Stimulated activated CD4-positive, alpha-beta T cell treated with anti-CD3 and anti-CD28 coated beads, Interleukin-4, amount 100 ng/mL, for 4 hours (primary cell): ENCODE results near the gene CD53.

Source experiments
- DNase-seq, 2 experiments: peaks; one replicate each; pipeline ENCODE4 v3.0.0-alpha.2; 2020

CD53 gene

DNA sequence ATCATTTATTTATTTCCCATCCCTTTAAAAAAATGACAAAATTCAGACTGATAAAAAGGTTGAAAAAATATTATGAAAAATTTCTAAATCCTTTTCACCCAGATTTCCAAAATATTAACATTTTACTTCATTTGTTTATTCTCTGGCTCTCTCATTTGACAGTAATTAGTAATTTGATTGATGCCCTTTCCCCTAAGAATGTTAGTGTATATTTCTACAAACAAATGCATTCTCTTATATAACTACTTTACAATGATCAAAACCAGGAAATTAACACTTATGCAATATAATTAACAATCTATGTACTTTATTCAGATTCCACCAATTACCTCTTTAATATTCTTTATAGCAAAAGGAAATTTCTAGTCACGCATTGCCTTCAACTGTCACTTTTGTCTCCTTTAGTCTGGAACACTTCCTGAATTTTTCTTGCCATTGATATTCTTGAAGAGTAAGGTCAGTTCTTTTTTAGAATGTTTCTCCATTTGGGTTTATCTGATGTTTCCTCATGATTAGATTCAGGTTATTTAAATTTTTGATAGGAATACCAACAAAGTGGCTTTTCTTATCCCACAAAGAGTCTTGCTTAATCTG is 3.9 kb downstream of the CD53 start:
- DNase-seq: no peak

DNA sequence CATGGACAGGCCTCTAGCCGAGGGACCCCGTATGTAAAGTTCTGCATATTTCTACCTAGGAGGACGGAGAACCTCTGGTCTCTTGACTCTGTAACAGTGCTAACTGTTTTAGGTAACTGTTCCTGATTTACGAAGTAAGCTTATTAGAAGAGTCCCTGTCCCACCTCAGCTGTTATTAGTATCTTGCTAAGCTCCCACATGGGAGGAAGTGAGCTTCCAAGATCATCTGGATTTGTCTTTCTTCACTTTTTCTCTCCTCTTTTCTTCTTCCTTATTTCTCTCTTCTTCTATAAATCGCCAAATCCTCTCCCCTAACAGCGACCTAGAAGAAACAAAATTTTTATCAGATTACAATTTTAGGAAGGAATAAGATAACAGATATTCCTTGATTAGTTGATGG is 4.4 kb downstream of the CD53 start:
- DNase-seq: no peak

DNA sequence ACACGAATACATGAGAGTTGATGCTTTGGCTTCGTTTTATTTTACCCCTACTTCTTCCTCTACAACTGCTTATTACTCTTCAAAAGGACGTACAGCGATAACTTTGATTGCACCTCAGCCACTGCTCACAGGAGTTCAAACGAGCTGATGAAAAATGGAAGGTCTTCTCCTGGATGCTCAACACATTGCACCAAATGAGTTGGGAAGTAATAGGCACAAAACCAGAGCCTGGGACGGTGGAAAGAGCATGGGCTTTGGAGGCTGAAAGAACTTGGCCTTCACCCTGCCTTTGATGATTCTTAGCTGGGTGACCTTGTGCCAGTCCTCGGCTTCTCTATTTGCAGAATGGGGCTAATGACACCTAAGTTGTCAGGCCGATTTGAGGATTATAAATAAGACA is 4.8 kb downstream of the CD53 start:
- no peak for DNase-seq

DNA sequence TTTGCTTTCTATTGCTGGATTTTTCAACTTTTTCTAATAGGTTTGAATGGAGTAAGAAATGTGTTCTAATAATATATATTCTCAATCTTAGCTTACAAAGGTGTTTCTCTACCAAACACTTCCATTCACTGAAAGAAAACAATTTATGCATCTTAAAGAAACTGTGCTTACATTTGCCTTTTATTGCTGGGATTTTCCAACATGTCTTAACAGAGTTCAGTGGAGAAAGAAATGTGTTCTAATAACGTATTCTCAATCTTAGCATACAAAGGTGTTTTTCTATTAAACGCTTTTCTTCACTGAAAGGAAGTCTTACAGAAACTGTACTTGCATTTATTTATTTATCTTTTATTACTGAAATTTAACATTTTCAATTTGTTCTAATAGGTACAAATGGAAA is 5.6 kb downstream of the CD53 start:
- no peak for DNase-seq

DNA sequence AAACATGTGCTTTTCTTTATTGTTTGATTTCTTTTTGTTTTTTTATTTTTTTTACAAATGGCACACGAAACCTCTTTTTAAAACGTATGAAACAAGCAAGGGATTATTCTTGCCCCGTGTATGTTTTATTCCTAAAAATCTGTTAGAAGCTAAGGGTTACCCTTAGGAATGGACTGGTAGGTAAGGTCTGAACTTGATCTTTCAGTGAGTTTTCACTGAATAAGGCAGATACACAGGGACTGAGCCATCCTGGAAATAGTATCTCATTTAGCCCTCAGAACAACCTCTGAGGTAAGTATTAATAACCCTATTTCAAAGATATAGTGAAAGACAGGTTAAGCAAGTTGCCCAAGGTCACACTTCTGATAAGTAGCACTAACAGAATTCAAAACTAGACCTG is 6.0 kb downstream of the CD53 start:
- no peak for DNase-seq

DNA sequence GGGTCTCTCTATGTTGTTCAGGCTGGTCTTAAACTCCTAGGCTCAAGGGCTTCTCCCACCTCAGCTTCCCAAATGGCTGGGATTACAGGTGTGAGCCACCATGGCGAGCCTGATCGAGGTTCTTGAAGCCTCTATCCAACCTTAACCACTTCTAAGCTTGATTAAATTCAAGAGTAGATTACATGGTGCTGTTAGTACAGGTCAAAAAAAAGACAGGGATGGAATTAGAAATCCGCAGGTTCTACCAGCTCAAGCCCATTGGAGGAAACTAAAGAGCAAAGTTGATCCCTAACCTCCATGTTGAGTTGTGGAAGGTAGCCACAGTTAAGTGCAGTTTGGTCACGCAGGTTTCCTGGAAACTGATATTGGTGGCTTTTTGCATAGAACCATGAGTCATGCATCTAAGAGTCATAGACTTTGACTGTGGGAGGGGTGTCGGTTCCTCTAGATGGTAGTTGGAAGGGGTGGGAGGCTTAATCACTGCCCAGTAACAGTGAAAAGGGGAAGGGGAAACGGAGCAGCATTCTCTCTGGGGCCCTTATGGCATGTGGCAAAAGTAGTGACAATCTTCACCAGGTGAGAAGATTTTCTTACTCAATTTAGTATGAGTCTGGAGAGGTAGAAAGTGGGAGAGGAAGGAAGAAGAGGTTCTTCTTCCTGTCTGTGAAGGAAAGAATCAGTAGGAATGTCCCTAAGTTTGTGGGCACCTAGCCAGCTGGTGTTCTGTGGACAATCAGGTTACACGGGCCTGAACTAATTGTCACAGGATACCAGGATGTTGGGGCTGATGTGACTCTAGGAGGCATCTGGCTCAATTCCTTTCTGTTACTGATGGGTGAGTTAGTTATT is 7.0 kb downstream of the CD53 start:
- DNase-seq: peak; percentile 32 to 77

DNA sequence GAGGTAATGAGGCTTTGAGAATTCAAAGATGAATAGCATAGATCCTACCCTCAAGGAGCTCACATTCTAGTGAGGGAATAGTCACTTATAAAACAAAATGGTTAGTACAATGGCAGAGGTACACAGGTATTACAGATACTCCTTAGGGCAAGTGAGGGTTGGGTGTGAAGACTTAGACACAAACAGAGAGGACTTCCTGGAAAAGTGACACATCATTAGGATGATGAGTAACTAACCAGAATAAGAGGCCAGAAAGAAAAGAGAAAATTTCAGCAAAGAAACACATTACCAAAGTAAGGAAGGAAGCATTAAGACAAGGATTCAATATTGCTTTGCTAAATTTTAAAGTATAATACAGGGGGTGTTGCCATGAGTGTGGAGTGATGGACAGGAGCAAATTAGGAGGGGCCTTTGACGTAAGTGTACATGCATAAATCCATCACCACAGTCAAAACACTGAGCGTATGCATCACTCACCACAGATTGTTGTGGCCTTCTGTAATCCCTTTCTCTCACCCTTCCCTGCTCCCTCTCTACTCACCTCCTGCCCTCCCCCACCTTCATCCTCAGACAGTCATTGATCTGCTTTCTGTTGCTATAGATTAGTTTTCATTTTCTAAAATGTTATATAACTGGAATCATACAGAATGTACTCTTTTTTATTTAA is 7.9 kb downstream of the CD53 start:
- peak in 1 of 2 experiments; percentile 43 for DNase-seq

DNA sequence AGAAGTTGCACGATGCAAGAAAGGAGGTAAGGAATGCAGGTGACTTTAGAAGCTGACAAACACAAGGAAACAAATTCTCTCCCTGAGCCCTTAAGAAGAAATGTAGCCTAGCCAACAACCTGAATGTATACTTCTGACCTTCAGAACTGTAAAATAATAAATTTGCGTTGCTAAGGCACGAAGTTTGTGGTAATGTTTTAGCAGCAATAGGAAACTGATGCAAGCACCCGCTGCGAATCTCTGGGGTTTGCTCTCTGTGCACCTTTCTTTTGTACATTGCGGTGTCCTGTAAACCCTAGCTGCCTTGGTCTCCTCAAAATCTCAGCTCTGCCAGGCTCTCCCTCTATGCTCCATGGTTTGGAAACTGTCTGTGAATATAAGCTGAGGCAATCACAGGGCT is 15.1 kb downstream of the CD53 start:
- no peak for DNase-seq

DNA sequence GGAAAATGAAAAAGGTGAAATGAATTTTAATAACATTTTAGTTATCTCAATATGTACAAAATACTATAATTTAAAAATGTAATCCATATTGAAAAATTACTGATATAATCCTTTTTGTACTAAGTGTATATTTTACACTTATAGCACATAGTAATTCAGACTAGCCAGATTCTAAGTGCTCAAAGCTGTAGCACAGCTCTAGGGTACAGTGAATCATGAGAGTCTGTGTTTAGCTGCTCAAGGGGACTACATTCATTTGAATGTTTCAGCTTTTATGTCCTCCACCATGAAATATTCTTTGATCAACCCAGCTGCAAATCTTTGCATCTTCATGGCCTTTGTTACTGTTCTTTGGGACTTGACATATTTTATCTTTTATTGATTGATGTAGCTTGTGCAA is 15.7 kb downstream of the CD53 start:
- DNase-seq: no peak

DNA sequence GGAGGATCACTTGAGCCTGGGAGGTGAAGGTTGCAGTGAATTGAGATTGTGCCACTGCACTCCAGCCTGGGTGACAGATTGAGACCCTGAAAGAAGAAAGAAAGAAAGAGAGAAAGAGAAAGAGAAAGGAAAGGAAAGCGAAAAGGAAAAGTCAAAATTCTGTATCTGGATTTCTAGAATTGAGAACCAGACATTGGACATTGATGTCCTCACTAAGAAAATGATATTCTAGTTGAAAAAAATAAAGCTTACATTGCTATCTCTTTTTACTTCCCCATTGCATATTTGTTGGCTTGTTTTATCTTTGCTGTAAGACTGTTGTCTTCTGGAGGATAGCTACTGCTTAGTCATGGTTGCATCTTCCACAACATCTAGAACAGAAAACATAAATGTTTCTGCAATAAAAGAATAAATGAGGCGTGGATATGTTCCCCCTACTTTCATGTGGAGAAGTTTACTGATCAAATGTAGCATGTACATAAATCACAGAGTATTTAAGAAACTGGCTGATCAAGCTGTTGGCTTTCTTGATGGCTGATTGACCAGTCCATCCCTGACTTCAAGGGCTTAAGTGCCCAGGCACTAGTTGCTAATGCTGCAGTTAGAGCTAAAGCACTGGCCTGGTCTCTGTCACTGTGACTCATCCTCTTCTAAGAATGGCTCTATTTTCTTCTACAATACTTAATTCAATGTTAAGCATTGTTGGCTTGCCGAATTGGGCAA is 17.7 kb downstream of the CD53 start:
- no peak for DNase-seq

DNA sequence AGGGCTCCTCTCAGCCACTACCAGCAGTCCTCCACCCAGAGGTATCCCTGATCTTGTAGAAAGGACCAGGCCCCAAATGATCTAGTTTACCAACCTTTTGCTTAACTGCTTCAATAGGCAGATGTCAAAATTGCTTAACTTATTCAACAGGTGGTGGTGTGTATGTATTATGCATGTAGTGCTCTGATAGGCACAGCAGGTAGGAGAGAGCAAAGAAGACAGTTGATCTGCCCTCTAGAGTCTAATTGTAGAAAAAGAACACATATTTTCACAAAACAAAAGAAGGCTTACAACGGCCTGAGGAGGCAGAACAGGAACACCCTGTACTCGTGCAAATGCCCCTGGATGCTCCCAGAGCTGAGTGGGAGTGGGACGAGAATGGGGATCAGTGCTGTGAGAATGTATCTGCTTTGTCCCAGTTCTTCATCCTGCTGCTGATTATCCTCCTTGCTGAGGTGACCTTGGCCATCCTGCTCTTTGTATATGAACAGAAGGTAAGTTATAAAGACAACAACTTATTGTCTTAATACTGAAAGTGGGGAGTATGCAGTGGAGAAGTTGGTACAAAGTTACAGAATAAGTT is 21.1 kb downstream of the CD53 start:
- DNase-seq: no peak

DNA sequence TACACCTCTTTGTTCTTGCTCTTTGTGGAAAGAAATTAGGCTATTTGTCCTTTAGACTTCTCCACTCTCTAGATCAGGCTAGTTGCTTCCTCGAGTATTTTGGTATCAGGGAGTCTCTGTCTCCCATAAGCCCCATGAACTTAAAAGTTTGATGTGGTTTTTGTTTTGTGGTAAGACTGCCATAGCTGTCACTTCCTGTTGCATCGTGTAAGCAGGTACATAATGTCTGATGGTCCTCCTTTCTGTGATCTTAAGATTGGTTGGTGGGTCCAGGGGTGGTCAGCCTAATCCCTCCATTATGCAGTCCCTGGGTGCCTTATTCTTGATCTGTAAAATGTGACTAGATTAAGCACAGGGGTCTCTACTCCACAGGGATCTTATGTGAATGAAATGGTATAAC is 23.1 kb downstream of the CD53 start:
- DNase-seq: no peak

DNA sequence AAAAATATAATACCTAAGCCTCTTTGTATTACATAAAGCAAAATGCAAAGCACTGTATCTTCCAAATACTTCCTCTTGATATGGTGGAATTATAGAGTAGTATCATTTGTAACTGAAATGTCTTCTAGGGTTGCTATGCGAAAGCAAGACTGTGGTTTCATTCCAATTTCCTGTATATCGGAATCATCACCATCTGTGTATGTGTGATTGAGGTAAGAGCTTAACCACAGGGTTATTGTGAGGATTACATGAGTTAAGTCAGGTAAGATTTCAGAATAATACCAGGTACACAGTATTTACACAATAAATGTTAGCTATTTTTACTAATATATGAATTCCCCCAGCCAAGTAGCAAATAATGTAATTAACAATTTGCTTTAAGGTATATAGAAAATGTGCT is 24.7 kb downstream of the CD53 start:
- no peak for DNase-seq

DNA sequence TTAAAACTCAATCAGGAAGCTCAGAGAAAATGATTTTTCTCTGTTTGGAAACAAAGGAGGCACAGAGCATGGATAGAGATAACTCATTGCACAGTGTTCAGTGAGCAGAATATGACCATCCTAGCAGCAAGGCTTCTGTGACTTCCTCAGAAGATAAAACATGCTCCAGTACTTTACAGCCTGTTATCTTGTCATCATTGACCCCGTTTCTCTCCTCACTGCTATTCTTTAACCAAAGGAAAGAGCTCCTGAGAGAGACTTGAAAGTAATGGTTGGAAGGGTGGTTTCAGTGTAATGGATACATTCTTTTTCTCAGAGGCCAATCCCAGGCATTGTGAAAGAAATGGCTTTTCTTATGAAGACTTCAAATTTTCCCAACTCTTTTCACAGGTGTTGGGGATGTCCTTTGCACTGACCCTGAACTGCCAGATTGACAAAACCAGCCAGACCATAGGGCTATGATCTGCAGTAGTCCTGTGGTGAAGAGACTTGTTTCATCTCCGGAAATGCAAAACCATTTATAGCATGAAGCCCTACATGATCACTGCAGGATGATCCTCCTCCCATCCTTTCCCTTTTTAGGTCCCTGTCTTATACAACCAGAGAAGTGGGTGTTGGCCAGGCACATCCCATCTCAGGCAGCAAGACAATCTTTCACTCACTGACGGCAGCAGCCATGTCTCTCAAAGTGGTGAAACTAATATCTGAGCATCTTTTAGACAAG is 25.9 kb downstream of the CD53 start:
- DNase-seq: no peak

DNA sequence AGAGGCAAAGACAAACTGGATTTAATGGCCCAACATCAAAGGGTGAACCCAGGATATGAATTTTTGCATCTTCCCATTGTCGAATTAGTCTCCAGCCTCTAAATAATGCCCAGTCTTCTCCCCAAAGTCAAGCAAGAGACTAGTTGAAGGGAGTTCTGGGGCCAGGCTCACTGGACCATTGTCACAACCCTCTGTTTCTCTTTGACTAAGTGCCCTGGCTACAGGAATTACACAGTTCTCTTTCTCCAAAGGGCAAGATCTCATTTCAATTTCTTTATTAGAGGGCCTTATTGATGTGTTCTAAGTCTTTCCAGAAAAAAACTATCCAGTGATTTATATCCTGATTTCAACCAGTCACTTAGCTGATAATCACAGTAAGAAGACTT is 26.5 kb downstream of the CD53 start:
- no peak for DNase-seq

DNA sequence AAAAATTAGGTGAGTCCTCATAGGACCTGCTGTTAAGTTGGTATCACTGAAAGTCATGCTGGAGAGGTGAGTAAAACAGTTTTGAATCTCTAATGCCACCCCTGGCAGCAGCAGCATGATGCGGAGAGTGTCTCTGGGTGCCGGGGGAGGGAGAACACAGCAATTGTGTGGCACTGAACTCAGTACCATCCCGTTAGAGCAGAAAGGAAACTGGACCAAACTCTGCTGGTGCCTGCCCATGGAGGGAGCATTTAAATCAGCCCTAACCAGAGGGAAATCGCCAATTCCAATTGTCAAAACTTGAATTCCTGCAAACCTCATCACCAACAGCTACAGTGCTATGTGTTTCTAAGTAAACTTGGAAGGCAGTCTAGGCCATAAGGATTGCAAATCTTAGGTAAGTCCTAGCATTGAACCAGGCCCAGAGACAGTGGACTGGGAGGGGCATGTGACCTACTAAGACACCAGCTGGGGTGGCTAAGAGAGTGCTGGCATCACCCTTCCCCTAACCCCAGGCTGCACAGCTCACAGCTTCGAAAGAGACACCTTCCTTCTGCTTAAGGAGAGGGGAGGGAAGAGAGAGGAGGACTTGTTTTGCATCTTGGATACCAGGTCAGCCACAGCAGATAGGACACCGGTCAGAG is 30.0 kb downstream of the CD53 start:
- no peak for DNase-seq

DNA sequence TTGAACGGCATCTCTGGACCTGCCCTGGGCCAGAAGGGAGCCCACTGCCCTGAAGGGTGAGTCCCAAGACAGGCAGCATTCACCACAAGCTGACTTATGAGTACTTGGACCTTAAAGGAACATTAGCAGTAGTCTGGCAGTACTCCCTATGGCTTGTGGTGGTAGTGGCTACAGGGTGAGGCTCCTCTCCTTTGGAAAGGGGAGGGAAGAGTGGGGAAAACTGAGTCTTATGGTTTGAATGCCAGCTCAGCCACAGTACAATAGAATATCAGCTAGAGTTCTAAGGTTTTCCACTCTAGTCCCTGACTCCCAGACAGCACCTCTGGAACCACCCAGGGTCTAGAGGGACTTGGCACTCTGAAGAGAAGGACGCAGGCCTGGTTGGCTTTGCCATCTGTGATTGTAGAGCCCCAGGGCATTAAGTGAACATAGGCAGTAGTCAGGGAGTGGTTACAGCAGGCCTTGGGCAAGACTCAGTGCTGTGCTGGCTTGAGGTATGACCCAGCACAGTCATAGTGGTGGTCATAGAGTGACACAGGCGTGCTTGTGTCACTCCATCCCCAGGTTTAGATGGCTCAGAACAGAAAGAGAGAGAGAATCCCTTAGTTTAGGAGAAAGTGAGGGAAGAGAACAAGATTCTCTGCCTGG is 31.0 kb downstream of the CD53 start:
- DNase-seq: no peak

DNA sequence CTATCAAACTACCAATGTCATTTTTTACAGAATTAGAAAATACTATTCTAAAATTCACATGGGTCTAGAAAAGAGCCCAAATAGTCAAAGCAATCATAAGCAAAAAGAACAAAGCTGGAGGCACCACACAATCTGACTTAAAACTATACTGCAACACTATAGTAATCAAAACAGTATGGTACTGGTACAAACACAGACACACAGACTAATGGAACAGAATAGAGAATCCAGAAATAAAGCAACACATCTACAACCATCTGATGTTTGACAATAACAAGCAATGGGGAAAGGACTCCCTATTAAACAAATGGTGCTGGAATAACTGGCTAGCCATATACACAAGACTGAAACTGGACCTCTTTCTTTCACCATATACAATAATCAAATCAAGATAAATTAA is 39.8 kb downstream of the CD53 start:
- DNase-seq: no peak

DNA sequence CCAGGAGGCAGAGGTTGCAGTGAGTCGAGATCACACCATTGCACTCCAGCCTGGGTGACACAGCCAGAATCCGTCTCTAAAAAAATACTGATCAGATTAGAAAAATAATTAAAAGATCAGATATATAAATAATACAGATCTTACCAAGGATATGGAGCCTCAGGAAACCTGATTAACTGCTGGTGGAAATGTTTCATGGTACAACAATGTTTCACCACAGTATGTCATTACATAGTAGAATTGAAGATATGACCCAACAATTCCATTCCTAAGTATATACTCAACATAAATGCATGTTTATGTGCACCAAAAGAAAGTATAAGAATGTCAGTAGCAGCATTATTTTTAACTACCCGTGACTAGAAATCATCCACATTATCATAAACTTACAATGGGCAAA is 41.7 kb downstream of the CD53 start:
- no peak for DNase-seq

DNA sequence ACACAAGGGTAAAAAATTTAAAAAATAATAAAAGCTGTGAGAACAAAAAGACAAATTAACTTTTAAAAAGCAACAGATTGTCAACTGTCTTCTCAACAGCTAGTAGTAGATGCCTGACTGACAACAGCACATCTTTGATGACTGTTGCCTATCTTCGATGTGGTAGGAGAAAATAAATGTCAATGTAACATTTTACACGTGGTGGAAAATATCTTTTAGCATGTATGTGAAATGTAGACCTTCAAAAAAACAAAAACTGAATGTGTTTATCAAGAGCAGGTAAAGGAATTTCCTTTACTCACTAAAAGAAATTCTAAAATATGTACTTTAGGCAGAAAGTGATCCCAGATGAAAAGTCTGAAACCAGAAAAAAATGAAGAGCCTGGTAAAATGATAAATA is 42.9 kb downstream of the CD53 start:
- DNase-seq: no peak

DNA sequence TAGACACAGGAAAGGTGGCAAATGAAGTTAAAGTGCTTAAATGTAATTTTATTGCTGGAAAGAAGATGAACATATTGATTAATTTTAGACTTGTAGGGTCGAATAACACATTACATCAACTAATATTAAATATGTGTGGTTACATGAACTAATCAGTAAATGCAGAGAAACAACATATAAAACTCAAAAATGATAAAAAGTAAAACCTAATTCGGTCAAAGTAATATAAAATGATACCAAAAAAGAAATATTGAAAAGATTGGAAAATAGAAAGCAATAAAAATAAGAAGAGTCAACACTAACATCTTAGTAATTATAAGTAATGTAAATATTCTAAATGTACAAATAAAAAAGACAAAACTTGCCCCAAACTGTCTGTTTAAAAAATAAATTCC is 43.3 kb downstream of the CD53 start:
- DNase-seq: no peak
